ENCODE data around the gene MYH3. TPM values are rescaled to one million over a fixed set of nuclear protein-coding genes. Genes with fewer than 3 reads are reported as not detected.

The MYH3 gene
- total RNA-seq, 1 donor from 2014 or later, result 4.9 TPM

DNA sequence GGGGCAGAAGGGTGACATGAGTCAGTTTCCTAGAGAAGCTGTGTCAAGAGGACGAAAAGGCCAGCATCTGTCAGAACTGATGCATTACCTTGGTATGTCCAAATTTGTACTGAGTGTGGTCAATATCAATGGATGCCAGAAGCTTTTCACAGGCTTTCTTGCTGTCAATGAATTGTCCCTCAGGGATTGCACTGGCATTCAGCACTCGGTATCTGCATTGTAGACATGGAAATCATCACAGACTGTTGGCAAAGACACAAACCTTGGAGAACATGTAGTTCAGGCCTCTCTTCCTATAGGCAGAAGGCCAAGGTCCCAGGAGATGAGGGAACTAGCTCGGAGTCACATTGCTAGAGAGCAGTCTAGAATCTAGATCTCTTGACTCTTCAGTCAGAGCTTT lies 16.6 kb downstream of the MYH3 start:
- intact Hi-C loops (cut with DNase I), result no loop called here

DNA sequence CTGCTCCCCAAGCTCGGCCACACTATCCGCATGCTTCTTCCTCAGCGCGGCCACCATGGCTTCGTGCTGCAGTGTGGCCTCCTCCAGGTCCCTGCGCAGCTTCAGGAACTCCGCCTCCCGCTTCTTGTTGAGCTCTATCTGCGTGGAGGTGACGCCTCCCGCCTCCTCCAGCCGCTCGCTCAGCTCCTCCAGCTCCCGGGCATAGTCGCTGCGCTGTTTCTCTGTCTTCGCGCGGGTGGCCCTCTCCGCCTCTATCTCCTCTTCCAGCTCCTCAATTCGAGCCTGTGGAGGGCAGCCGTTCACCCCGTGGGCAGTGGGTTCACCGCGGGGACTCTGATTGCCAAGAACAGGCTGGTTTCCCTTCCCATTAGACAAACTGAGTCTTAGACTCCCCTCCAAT lies 19.0 kb downstream of the MYH3 start:
- no peak for DNase-seq (ENCODE audit: extremely low spot score in 2 of 2)
- Histone ChIP-seq H3K27ac (no peak overlapping the region), H3K27me3 (no peaks in the 10 kb centered on the region), H3K4me1 (no peaks in the 10 kb centered on the region), H3K4me3 (no peak overlapping the region), H3K36me3 (peaks cover 0 to 11% of the 10 kb centered on the region in 2 donors), H3K9me3 (no peaks in the 10 kb centered on the region)
- TF ChIP-seq, protein P1, sequence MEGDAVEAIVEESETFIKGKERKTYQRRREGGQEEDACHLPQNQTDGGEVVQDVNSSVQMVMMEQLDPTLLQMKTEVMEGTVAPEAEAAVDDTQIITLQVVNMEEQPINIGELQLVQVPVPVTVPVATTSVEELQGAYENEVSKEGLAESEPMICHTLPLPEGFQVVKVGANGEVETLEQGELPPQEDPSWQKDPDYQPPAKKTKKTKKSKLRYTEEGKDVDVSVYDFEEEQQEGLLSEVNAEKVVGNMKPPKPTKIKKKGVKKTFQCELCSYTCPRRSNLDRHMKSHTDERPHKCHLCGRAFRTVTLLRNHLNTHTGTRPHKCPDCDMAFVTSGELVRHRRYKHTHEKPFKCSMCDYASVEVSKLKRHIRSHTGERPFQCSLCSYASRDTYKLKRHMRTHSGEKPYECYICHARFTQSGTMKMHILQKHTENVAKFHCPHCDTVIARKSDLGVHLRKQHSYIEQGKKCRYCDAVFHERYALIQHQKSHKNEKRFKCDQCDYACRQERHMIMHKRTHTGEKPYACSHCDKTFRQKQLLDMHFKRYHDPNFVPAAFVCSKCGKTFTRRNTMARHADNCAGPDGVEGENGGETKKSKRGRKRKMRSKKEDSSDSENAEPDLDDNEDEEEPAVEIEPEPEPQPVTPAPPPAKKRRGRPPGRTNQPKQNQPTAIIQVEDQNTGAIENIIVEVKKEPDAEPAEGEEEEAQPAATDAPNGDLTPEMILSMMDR (IDR thresholded peaks at IDR 0.05), result no peak
- TF ChIP-seq POLR2A (IDR thresholded peaks at IDR 0.05), result no peak
- TF ChIP-seq POLR2AphosphoS5 (IDR thresholded peaks at IDR 0.05; ENCODE audit: insufficient read depth in 1 of 2, low read depth in 1 of 2), result no peak
- intact Hi-C loops (cut with DNase I), result no loop called here

More for the DNA sequence above, 16.6 kb downstream of the MYH3 start:
- no peak overlapping the region for H3K27ac ChIP-seq
- no peaks in the 10 kb centered on the region for H3K27me3 ChIP-seq
- no peaks in the 10 kb centered on the region for H3K9me3 ChIP-seq
- no peaks in the 10 kb centered on the region for H3K4me1 ChIP-seq
- no peak for DNase-seq (ENCODE audit: extremely low spot score in 2 of 2)
- H3K36me3 ChIP-seq, result peaks cover 0 to 11% of the 10 kb centered on the region in 2 donors
- TF ChIP-seq POLR2AphosphoS5 (IDR thresholded peaks at IDR 0.05; ENCODE audit: insufficient read depth in 1 of 2, low read depth in 1 of 2) (no peak), POLR2A (IDR thresholded peaks at IDR 0.05) (no peak)
- TF ChIP-seq, protein P1 (IDR thresholded peaks at IDR 0.05), result no peak
- H3K4me3 ChIP-seq, result no peak overlapping the region

DNA sequence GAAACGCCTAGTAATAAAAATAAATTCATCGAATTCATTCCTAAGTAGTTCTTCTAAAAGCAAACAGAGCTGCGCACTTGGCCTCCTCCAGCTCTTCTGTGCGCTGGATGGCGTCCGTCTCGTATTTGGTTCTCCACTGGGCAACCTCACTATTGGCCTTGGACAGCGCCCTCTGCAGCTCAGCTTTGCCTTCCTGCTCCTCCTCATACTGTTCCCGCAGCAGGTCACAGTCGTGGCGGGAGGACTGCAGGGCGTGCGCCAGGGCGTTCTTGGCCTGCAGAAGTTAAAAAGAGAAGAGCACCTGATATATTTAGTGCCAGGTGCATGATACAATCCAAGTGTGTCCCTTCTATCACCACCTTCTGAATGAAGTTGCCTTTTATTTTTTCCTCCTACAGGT lies 21.8 kb downstream of the MYH3 start:
- no peak overlapping the region for H3K27ac ChIP-seq
- no peaks in the 10 kb centered on the region for H3K27me3 ChIP-seq
- peaks cover 0 to 5% of the 10 kb centered on the region in 2 donors for H3K36me3 ChIP-seq
- intact Hi-C loops (cut with DNase I), result no loop called here
- DNase-seq (ENCODE audit: extremely low spot score in 2 of 2), result no peak
- H3K4me3 ChIP-seq, result no peak overlapping the region
- H3K9me3 ChIP-seq, result no peaks in the 10 kb centered on the region
- no peak for TF ChIP-seq POLR2A (IDR thresholded peaks at IDR 0.05)
- TF ChIP-seq POLR2AphosphoS5 (IDR thresholded peaks at IDR 0.05; ENCODE audit: insufficient read depth in 1 of 2, low read depth in 1 of 2), result no peak
- TF ChIP-seq, protein P1 (IDR thresholded peaks at IDR 0.05), result no peak
- no peaks in the 10 kb centered on the region for H3K4me1 ChIP-seq

DNA sequence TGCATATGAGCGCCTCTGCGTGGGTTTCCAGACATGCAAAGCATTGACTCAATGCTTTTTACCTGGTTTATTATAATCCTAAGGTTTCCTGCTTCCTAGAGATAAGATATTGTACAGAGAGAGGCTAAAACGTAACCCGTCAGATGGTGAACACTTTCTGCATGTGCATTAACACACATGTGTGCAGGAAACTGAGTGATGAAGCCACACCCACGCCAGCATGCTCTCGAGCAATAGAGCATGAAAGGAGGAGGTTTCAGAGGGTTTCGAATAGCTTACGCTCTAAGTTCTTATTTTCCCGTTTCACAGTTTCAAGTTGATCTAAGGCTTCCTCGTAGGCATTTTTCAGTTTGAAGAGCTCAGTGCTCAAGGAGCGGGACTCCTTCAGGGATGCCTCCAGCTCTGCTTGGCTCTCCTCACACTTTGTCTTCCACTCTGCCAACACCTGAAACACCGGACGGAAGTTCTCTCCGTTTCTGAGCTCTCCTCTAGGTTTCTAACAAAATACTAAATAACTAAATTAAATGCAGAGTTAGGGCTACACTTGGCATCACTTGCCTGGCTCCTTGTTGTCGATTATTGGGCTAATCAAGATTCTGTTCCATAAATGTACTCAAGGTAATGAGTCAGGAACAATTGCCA lies 23.2 kb downstream of the MYH3 start:
- no peaks in the 10 kb centered on the region for H3K4me1 ChIP-seq
- no peak overlapping the region for H3K4me3 ChIP-seq
- TF ChIP-seq POLR2AphosphoS5 (IDR thresholded peaks at IDR 0.05; ENCODE audit: insufficient read depth in 1 of 2, low read depth in 1 of 2) (no peak), POLR2A (IDR thresholded peaks at IDR 0.05) (no peak)
- TF ChIP-seq, protein P1 (IDR thresholded peaks at IDR 0.05), result no peak
- DNase-seq (ENCODE audit: extremely low spot score in 2 of 2), result no peak
- H3K36me3 ChIP-seq, result peaks cover 0 to 12% of the 10 kb centered on the region in 2 donors
- intact Hi-C loops (cut with DNase I), result no loop called here
- H3K9me3 ChIP-seq, result no peaks in the 10 kb centered on the region
- H3K27ac ChIP-seq, result no peak overlapping the region
- no peaks in the 10 kb centered on the region for H3K27me3 ChIP-seq

DNA sequence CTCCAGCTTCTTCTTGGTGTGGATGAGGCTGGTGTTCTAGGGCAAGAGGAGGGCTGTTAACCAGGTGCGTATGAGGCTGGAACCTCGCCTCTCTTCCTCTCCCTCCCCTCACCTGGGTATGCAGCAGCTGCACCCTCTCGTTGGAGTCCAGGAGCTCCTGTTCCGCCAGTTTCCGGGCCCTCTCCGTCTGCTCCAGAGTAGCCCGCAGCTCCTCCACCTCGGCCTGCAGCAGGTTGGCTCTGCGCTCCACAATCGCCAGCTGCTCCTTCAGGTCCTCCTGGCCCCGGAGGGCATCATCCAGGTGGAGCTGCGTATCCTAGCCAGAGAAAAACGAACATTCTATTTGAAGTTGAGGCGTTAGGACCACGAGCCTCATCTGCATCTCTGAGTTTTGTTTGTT lies 25.4 kb downstream of the MYH3 start:
- H3K27me3 ChIP-seq, result no peaks in the 10 kb centered on the region
- H3K36me3 ChIP-seq, result peaks cover 0 to 10% of the 10 kb centered on the region in 2 donors
- no peak overlapping the region for H3K4me3 ChIP-seq
- TF ChIP-seq, protein P1 (IDR thresholded peaks at IDR 0.05), result no peak
- no peak for TF ChIP-seq POLR2A (IDR thresholded peaks at IDR 0.05)
- no peak for TF ChIP-seq POLR2AphosphoS5 (IDR thresholded peaks at IDR 0.05; ENCODE audit: insufficient read depth in 1 of 2, low read depth in 1 of 2)
- intact Hi-C loops (cut with DNase I), result no loop called here
- no peak for DNase-seq (ENCODE audit: extremely low spot score in 2 of 2)
- H3K4me1 ChIP-seq, result no peaks in the 10 kb centered on the region
- H3K27ac ChIP-seq, result no peak overlapping the region
- H3K9me3 ChIP-seq, result no peaks in the 10 kb centered on the region
